HG02678 (cell line): ENCODE measurements around the gene PRKG1.
"Not testable (repeated sequence)": the region's sequence is repeated elsewhere in the genome, so short reads cannot be mapped to it uniquely, and the experiment has no call there.

ENCODE experiments used
- ATAC-seq: cut with Tn5 transposase; IDR thresholded peaks from one replicate; pipeline ENCODE4 v1.9.1; 2021; ENCODE audit warnings: mild to moderate bottlenecking, moderate library complexity; ENCODE audit not compliant: unreplicated experiment

The PRKG1 gene

GRCh38 chr10:51112013-51112412 is 37.7 kb downstream of the PRKG1 start:
- no peak for ATAC-seq

- no peak for ATAC-seq
Measured at GRCh38 chr10:51113007-51113406, 38.7 kb downstream of the PRKG1 start.

- ATAC-seq: no peak
Measured at GRCh38 chr10:51117053-51117660, 42.9 kb downstream of the PRKG1 start.

GRCh38 chr10:51117794-51118193 is 43.5 kb downstream of the PRKG1 start:
- ATAC-seq: no peak

GRCh38 chr10:51119441-51119840 is 45.2 kb downstream of the PRKG1 start:
- ATAC-seq: no peak

- no peak for ATAC-seq
Measured at GRCh38 chr10:51121861-51122260, 47.6 kb downstream of the PRKG1 start.

GRCh38 chr10:51124852-51125251 is 50.6 kb downstream of the PRKG1 start:
- ATAC-seq: no peak

GRCh38 chr10:51125518-51125917 is 51.2 kb downstream of the PRKG1 start:
- no peak for ATAC-seq

GRCh38 chr10:51129946-51130544 is 55.8 kb downstream of the PRKG1 start:
- ATAC-seq: no peak

GRCh38 chr10:51137756-51138529 is 63.7 kb downstream of the PRKG1 start:
- no peak for ATAC-seq

GRCh38 chr10:51139176-51139575 is 64.9 kb downstream of the PRKG1 start:
- ATAC-seq: no peak

GRCh38 chr10:51141010-51141409 is 66.7 kb downstream of the PRKG1 start:
- ATAC-seq: no peak

GRCh38 chr10:51144161-51144781 is 70.0 kb downstream of the PRKG1 start:
- ATAC-seq: no peak

GRCh38 chr10:51145375-51145774 is 71.1 kb downstream of the PRKG1 start:
- no peak for ATAC-seq

GRCh38 chr10:51147644-51148399 is 73.5 kb downstream of the PRKG1 start:
- no peak for ATAC-seq

- no peak for ATAC-seq
Measured at GRCh38 chr10:51156926-51157325, 82.6 kb downstream of the PRKG1 start.

GRCh38 chr10:51158832-51159231 is 84.5 kb downstream of the PRKG1 start:
- no peak for ATAC-seq

GRCh38 chr10:51159841-51160240 is 85.6 kb downstream of the PRKG1 start:
- ATAC-seq: no peak

- ATAC-seq: no peak
Measured at GRCh38 chr10:51162002-51162401, 87.7 kb downstream of the PRKG1 start.

- ATAC-seq: not testable (repeated sequence)
Measured at GRCh38 chr10:51163380-51164049, 89.2 kb downstream of the PRKG1 start.
